ENCODE results near the gene CSF2RB. TPM values are rescaled to one million over a fixed set of nuclear protein-coding genes. Genes with fewer than 3 reads are reported as not detected.

CSF2RB gene
- under 0.01 TPM in 2 replicates for total RNA-seq

GRCh38 chr22:36913427-36914389 is at the start of gene CSF2RB:
Gene CSF2RB (plus strand): TSS chr22:36913628. CDS start chr22:36922208, 8,580 bp downstream.

Other genes starting within 250 kb of the CSF2RB start
- not detected in 2 replicates for gene CACNG2, start 209.9 kb upstream of the CSF2RB start, total RNA-seq
- 11.7 and 12.0 TPM in 2 replicates for gene IFT27, start 137.5 kb upstream of the CSF2RB start, total RNA-seq
- not detected in 2 replicates for gene PVALB, start 96.6 kb upstream of the CSF2RB start, total RNA-seq
- not detected in 2 replicates for gene NCF4, start 52.6 kb upstream of the CSF2RB start, total RNA-seq
- 32.5 and 39.6 TPM in 2 replicates for gene TST, start 105.8 kb downstream of the CSF2RB start, total RNA-seq
- gene MPST, start 106.1 kb downstream of the CSF2RB start, total RNA-seq: 86.3 and 95.0 TPM in 2 replicates
- gene KCTD17, start 138.1 kb downstream of the CSF2RB start, total RNA-seq: 6.5 and 11.0 TPM in 2 replicates
- gene TMPRSS6, start 196.1 kb downstream of the CSF2RB start, total RNA-seq: not detected in 2 replicates
- 0.14 TPM in 1 of 2 replicates, not detected in the other for gene IL2RB, start 236.3 kb downstream of the CSF2RB start, total RNA-seq